Naive thymus-derived CD8-positive, alpha-beta T cell (primary cell): ENCODE measurements around the gene DCAF7. TPM values are rescaled to one million over a fixed set of nuclear protein-coding genes. Genes with fewer than 3 reads are reported as not detected.

ENCODE experiments used
- ATAC-seq, 2 donors: fragments of 150-1000 bp; cut with Tn5 transposase in 1 of 2; sonication (Bioruptor Pico), chemical (Tn5 transposase) in 1 of 2; 1 replicate in 1 of 2; 2 replicates in 1 of 2; pipeline ENCODE4 v1.10.0; 2021; ENCODE audit warnings: mild to moderate bottlenecking in 2 of 2, moderate library complexity in 2 of 2
- POLR2A ChIA-PET: fragments of 350-600 bp; sonication (Branson Sonifier 250); formaldehyde crosslinking; loops from one replicate; lab custom pipeline; 2021; ENCODE audit warnings: antibody characterized with exemption; lab: Charles Lee
- DNase-seq, 10 donors: peaks; one replicate each; pipeline versions ENCODE4 v3.0.0 to v3.0.0-alpha.2; 2020 to 2022
- H3K27ac Mint-ChIP-seq, 10 donors: one replicate each; pipeline ENCODE4 v1.8.0; 2020 to 2022; ENCODE audit warnings: mild to moderate bottlenecking in 10 of 10, mixed read lengths in 10 of 10, moderate library complexity in 4 of 10, inconsistent platforms in 1 of 10
- H3K27me3 Mint-ChIP-seq, 5 donors: one replicate each; pipeline ENCODE4 v1.8.0; 2021 to 2022; ENCODE audit warnings: mixed read lengths in 5 of 5
- H3K36me3 Mint-ChIP-seq, 3 donors: one replicate each; pipeline ENCODE4 v1.8.0; 2020 to 2022; ENCODE audit warnings: mixed read lengths in 3 of 3, mild to moderate bottlenecking in 2 of 3, inconsistent platforms in 1 of 3
- H3K4me1 Mint-ChIP-seq, 4 donors: one replicate each; pipeline ENCODE4 v1.8.0; 2021 to 2022; ENCODE audit warnings: mixed read lengths in 4 of 4
- H3K4me3 Mint-ChIP-seq, 10 donors: one replicate each; pipeline ENCODE4 v1.8.0; 2020 to 2022; ENCODE audit warnings: mild to moderate bottlenecking in 10 of 10, mixed read lengths in 10 of 10, moderate library complexity in 6 of 10, inconsistent platforms in 1 of 10
- H3K9me3 Mint-ChIP-seq, 9 donors: one replicate each; pipeline ENCODE4 v1.8.0; 2020 to 2022; ENCODE audit warnings: mixed read lengths in 9 of 9, mild to moderate bottlenecking in 3 of 9, inconsistent platforms in 1 of 9, moderate library complexity in 1 of 9
- polyA plus RNA-seq, 3 donors: library from polyadenylated mRNA; unstranded; fragments of 300-500 nt; fragmentation: Illumina TruSeq; gene quantifications; one replicate each; pipeline ENCODE4 v1.2.3, GENCODE V29; 2021
- total RNA-seq, 8 experiments: library from RNA in 2 of 8; stranded (reverse) in 2 of 8; gene quantifications; one replicate each; pipeline ENCODE4 v1.2.3 and lab custom pipeline; 2021 to 2026

Gene DCAF7
- total and polyA plus RNA-seq, 5 experiments from 2014 or later = 57.8 to 77.5 (median 75.6) TPM

DNA sequence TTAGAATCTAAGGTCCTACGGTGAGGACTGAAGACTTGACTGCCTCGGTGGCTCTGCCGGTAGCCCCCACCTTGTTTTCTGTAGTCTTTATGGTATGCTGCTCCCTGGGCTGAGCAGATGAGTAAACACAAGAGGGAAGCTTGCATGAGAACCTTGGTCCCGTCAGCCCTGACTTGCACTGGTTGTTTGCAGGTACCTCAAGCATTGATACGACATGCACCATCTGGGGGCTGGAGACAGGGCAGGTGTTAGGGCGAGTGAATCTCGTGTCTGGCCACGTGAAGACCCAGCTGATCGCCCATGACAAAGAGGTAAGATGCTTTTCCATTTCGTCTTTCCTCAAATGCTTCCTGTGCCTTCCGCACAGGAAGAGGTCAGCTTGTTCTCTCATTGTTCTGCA is 29.4 kb downstream of the DCAF7 start:
- H3K27me3 Mint-ChIP-seq = no peaks in the 10 kb centered on the region
- H3K4me1 Mint-ChIP-seq = peaks cover 9 to 38% (median 20%) of the 10 kb centered on the region in 4 donors
- DNase-seq (no peak), ATAC-seq (no peak)
- peak overlapping the region in 3 of 10 donors; percentile 1 to 71 (median 24) for H3K27ac Mint-ChIP-seq
- H3K4me3 Mint-ChIP-seq = no peak overlapping the region
- H3K9me3 Mint-ChIP-seq = no peaks in the 10 kb centered on the region
- peaks cover 0 to 76% (median 11%) of the 10 kb centered on the region in 3 donors for H3K36me3 Mint-ChIP-seq
- POLR2A ChIA-PET = interaction anchor here (0.6 to 1.0 kb wide), 2 partner anchors 30 to 69 kb away, joined by 3 to 4 read pairs; no protein-coding TSS in a partner anchor

GRCh38 chr17:63587770-63588169 is 37.5 kb downstream of the DCAF7 start:
- DNase-seq = no peak
- Mint-ChIP-seq H3K4me1 (peaks cover 12 to 20% (median 16%) of the 10 kb centered on the region in 4 donors), H3K9me3 (no peaks in the 10 kb centered on the region), H3K36me3 (peaks cover 12 to 87% (median 24%) of the 10 kb centered on the region in 3 donors), H3K27ac (no peak overlapping the region), H3K4me3 (no peak overlapping the region), H3K27me3 (no peaks in the 10 kb centered on the region)
- ATAC-seq = no peak
- POLR2A ChIA-PET = interaction anchor here (0.7 kb wide), 2 partner anchors 115 to 358 kb away, joined by 3 to 4 read pairs; no protein-coding TSS in a partner anchor

DNA sequence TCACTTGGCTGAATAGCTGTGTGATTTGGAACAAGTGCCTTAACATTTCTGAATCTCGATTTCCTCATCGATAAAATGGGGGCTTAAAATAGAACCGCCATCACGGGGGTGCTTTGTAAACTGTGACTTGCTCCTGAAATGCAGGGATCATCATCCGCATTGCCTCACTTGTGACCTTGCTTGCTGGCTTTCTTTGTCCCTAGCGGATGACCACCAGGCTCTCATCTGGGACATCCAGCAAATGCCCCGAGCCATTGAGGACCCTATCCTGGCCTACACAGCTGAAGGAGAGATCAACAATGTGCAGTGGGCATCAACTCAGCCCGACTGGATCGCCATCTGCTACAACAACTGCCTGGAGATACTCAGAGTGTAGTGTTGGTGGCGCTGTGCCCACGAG is 38.5 kb downstream of the DCAF7 start:
- no peak for DNase-seq
- POLR2A ChIA-PET = no interaction called here
- H3K27ac Mint-ChIP-seq = peak overlapping the region in 2 of 10 donors; percentile 15 to 37
- ATAC-seq = no peak
- H3K27me3 Mint-ChIP-seq = no peaks in the 10 kb centered on the region
- peaks cover 10 to 19% (median 14%) of the 10 kb centered on the region in 4 donors for H3K4me1 Mint-ChIP-seq
- H3K9me3 Mint-ChIP-seq = no peaks in the 10 kb centered on the region
- H3K36me3 Mint-ChIP-seq = peaks cover 12 to 80% (median 19%) of the 10 kb centered on the region in 3 donors
- no peak overlapping the region for H3K4me3 Mint-ChIP-seq

GRCh38 chr17:63589646-63590045 is 39.4 kb downstream of the DCAF7 start:
- ATAC-seq (no peak), DNase-seq (no peak)
- Mint-ChIP-seq H3K9me3 (no peaks in the 10 kb centered on the region), H3K4me3 (no peak overlapping the region), H3K4me1 (peaks cover 9 to 12% (median 11%) of the 10 kb centered on the region in 4 donors), H3K36me3 (peaks cover 12 to 76% (median 18%) of the 10 kb centered on the region in 3 donors), H3K27me3 (no peaks in the 10 kb centered on the region), H3K27ac (peak overlapping the region in 3 of 10 donors; percentile 13 to 46 (median 41))
- POLR2A ChIA-PET = interaction anchor here (2.5 kb wide), 1 partner anchor 11 kb away, joined by 8 read pairs; the partner anchor contains the start of gene TACO1

- no peaks in the 10 kb centered on the region for H3K9me3 Mint-ChIP-seq
- H3K4me3 Mint-ChIP-seq = no peak overlapping the region
- H3K4me1 Mint-ChIP-seq = peaks cover 0 to 11% (median 5%) of the 10 kb centered on the region in 4 donors
- H3K27me3 Mint-ChIP-seq = no peaks in the 10 kb centered on the region
- POLR2A ChIA-PET = no interaction called here
- peaks cover 10 to 47% (median 12%) of the 10 kb centered on the region in 3 donors for H3K36me3 Mint-ChIP-seq
- ATAC-seq = no peak
- peak overlapping the region in 6 of 10 donors; percentile 34 to 66 (median 35) for H3K27ac Mint-ChIP-seq
- DNase-seq = no peak
Observed at GRCh38 chr17:63592797-63593196, 42.5 kb downstream of the DCAF7 start.

DNA sequence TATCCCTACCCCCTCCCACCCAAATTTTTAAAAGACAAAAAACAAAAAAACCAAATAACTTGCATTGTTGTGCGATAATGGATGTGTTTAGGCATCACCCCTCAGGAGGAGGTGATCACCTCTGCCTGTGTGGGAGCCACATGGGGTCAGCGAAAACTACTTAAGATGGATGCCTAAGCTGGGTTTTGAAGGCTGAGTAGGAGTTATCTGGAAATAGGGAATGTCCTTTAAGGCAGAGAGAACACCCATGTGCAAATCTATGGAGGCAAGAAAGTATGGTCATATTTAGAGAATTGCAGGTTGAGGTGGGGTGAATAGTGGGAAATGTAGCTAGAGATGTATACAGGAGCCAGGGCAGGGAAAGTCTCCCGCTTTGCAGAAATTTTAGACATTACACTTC is 44.9 kb downstream of the DCAF7 start:
- ATAC-seq = no peak
- peaks cover 2 to 25% (median 3%) of the 10 kb centered on the region in 3 donors for H3K36me3 Mint-ChIP-seq
- peak overlapping the region in 2 of 10 donors; percentile 18 to 74 for H3K27ac Mint-ChIP-seq
- H3K27me3 Mint-ChIP-seq = no peaks in the 10 kb centered on the region
- POLR2A ChIA-PET = no interaction called here
- no peak for DNase-seq
- no peak overlapping the region for H3K4me3 Mint-ChIP-seq
- no peaks in the 10 kb centered on the region for H3K9me3 Mint-ChIP-seq
- peaks cover 1 to 23% (median 12%) of the 10 kb centered on the region in 4 donors for H3K4me1 Mint-ChIP-seq

DNA sequence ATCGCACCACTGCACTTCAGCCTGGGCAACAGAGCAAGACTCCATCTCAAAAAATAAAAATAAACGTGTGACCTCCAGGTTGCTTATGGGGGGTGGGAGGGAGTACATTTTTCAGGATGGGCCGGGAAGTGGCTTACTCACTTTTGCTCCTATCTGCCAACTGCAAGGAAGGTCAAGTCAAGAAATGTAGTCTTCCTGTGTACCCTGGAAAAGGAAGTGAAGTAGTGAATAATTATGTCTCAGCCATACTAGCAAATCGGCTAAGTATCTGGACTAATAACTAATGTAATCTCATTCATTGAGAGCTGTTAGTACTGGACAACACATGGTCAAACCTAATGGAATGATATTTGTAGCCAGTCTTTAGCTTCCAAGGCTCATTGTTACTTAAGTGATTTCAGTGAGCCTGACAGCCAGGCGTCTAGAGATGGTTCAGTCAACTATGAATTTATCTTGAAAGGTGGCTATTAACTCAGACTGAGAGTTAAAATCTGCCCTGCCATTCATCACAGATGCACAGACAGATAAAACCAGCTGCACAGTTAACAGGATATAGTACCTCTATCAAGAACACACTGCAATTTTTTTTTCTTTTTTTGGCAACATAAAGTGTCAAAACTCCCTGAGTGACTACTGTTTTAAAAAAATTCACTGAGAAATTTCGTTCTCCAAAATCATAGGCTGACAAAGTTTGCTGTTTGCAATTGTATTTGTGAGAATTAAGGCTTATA is 46.7 kb downstream of the DCAF7 start:
- ATAC-seq (no peak), DNase-seq (no peak)
- Mint-ChIP-seq H3K4me1 (peaks cover 8 to 37% (median 25%) of the 10 kb centered on the region in 4 donors), H3K36me3 (peaks cover 0 to 7% (median 0%) of the 10 kb centered on the region in 3 donors), H3K9me3 (no peaks in the 10 kb centered on the region), H3K27ac (peak overlapping the region in 4 of 10 donors; percentile 4 to 65 (median 20)), H3K27me3 (no peaks in the 10 kb centered on the region), H3K4me3 (peak overlapping the region in 2 of 10 donors; percentile 42 to 52)
- POLR2A ChIA-PET = no interaction called here

GRCh38 chr17:63598281-63598680 is 48.0 kb downstream of the DCAF7 start:
- peaks cover 10 to 40% (median 28%) of the 10 kb centered on the region in 4 donors for H3K4me1 Mint-ChIP-seq
- H3K27me3 Mint-ChIP-seq = no peaks in the 10 kb centered on the region
- no peak for ATAC-seq
- no peaks in the 10 kb centered on the region for H3K9me3 Mint-ChIP-seq
- peak overlapping the region in 4 of 10 donors; percentile 34 to 71 (median 52) for H3K4me3 Mint-ChIP-seq
- POLR2A ChIA-PET = interaction anchor here (0.6 kb wide), 1 partner anchor 99 kb away, joined by 3 read pairs; no protein-coding TSS in a partner anchor
- peak overlapping the region in 3 of 10 donors; percentile 25 to 77 (median 76) for H3K27ac Mint-ChIP-seq
- DNase-seq = peak in 1 of 10 donors; percentile 27
- peaks cover 0 to 7% (median 0%) of the 10 kb centered on the region in 3 donors for H3K36me3 Mint-ChIP-seq

GRCh38 chr17:63600569-63601438 is 50.5 kb downstream of the DCAF7 start, which contains the start of gene TACO1:
Gene TACO1 (plus strand): TSS chr17:63600895. CDS start chr17:63601084, 189 bp downstream.
- ATAC-seq (peak; percentile 92 to 96), DNase-seq (peak; percentile 47 to 83 (median 70))
- Mint-ChIP-seq H3K36me3 (peaks cover 0 to 23% (median under 1%) of the 10 kb centered on the region in 3 donors), H3K27ac (peak within 1 kb of the TSS; percentile 93 to 97 (median 96)), H3K9me3 (no peaks in the 10 kb centered on the region), H3K27me3 (no peaks in the 10 kb centered on the region), H3K4me3 (peak within 1 kb of the TSS; percentile 87 to 96 (median 94)), H3K4me1 (peaks cover 13 to 40% (median 28%) of the 10 kb centered on the region in 4 donors)
- POLR2A ChIA-PET = interaction anchor here (0.8 to 2.9 kb wide), 9 partner anchors 10 to 243 kb away, joined by 3 to 24 read pairs (median 6); partner anchors contain the start of gene MAP3K3

DNA sequence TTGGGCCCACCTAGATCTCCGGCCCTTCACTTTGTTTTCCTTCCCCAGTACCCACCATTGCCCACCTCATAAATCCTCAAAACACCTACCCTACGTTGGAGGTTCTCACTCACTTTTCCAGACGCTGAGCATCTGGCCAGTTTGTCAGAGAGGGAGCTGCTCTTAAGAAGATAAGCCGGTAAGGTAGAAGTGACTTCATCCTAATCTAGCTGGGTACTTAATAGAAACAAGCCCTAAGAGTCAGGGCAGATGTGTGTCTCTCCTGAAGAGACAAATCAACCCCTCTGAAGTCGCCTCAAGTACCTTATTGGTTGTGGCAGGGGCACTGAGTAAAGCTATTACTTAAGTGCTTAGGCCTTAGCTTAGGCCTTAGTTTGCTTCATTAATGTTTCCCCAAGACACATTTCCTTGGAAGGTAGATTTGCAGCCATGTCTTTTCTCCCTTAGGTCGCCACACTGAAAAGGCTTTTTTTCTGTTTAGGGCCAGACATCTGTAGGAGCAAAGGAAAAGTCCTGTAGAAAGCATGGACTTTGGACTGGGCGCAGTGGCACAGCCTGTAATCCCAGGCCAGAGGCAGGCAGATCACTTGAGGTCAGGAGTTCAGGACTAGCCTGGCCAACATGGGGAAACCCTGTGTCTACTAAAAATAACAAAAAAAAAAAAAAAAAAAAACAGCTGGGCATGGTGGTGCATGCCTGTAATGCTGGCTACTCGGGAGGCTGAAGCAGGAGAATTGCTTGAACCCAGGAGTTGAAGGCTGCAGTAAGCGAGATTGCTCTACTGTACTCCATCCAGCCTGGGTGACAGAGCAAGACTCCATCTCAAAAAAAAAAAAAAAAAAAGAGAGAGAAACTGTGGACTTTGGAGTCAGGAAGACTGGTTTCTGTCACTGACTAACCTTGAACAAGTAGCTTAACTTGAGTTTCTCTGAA is 51.4 kb downstream of the DCAF7 start:
- POLR2A ChIA-PET = interaction anchor here (0.5 to 2.9 kb wide), 10 partner anchors 9 to 250 kb away, joined by 3 to 24 read pairs (median 5); partner anchors contain the start of gene MAP3K3
- Mint-ChIP-seq H3K4me1 (peaks cover 15 to 40% (median 29%) of the 10 kb centered on the region in 4 donors), H3K9me3 (no peaks in the 10 kb centered on the region), H3K27ac (peak overlapping the region; percentile 90 to 97 (median 95)), H3K36me3 (peaks cover 0 to 32% (median 5%) of the 10 kb centered on the region in 3 donors), H3K4me3 (peak overlapping the region; percentile 87 to 96 (median 94)), H3K27me3 (no peaks in the 10 kb centered on the region)
- DNase-seq = no peak
- ATAC-seq = peak in 1 of 2 donors; percentile 8
